Measurements from ENCODE around the gene CCDC47. TPM values are rescaled to one million over a fixed set of nuclear protein-coding genes. Genes with fewer than 3 reads are reported as not detected.

CCDC47 gene
- total RNA-seq, 1 donor from 2014 or later = 56.4 TPM

- H3K27ac Mint-ChIP-seq (ENCODE audit: unreplicated experiment) = peak overlapping the region; percentile 54
Observed at GRCh38 chr17:63819585-63820537, 46.5 kb upstream of the CCDC47 start.

DNA sequence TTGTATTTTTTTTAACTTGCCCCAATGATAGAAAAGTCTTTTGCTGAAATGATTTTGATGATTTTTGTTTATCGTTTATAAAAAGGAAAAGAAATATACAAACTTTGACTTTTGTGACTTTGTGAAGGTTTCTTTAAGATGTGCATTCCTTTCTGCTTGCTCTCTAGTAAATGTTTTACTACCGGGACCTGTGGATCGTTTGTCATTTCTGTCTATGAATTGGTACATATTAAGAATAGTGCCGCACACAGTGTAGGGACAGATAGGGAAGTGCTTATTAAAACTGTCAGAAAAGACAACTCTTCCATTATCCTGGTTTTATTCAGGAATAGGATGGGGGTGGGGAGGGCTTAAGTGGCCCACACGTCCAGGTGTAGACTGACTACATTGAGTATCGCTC lies 45.7 kb upstream of the CCDC47 start:
- Mint-ChIP-seq H3K27ac (ENCODE audit: unreplicated experiment) (peak overlapping the region; percentile 54), H3K9me3 (ENCODE audit: unreplicated experiment) (peaks cover 9% of the 10 kb centered on the region), H3K36me3 (ENCODE audit: unreplicated experiment) (no peaks in the 10 kb centered on the region)

More at GRCh38 chr17:63819585-63820537, 46.5 kb upstream of the CCDC47 start:
- H3K9me3 Mint-ChIP-seq (ENCODE audit: unreplicated experiment) = peaks cover 9% of the 10 kb centered on the region
- peaks cover 2% of the 10 kb centered on the region for H3K4me1 Mint-ChIP-seq (ENCODE audit: low read depth, unreplicated experiment)
- DNase-seq = no peak
- H3K4me3 Mint-ChIP-seq (ENCODE audit: unreplicated experiment) = no peak overlapping the region
- TF ChIP-seq, protein P1, sequence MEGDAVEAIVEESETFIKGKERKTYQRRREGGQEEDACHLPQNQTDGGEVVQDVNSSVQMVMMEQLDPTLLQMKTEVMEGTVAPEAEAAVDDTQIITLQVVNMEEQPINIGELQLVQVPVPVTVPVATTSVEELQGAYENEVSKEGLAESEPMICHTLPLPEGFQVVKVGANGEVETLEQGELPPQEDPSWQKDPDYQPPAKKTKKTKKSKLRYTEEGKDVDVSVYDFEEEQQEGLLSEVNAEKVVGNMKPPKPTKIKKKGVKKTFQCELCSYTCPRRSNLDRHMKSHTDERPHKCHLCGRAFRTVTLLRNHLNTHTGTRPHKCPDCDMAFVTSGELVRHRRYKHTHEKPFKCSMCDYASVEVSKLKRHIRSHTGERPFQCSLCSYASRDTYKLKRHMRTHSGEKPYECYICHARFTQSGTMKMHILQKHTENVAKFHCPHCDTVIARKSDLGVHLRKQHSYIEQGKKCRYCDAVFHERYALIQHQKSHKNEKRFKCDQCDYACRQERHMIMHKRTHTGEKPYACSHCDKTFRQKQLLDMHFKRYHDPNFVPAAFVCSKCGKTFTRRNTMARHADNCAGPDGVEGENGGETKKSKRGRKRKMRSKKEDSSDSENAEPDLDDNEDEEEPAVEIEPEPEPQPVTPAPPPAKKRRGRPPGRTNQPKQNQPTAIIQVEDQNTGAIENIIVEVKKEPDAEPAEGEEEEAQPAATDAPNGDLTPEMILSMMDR (IDR thresholded peaks at IDR 0.05; ENCODE audit: partially characterized antibody, unreplicated experiment) = no peak
- peaks cover 14% of the 10 kb centered on the region for H3K27me3 Mint-ChIP-seq (ENCODE audit: unreplicated experiment)
- H3K36me3 Mint-ChIP-seq (ENCODE audit: unreplicated experiment) = no peaks in the 10 kb centered on the region

GRCh38 chr17:63817736-63818385 lies 44.5 kb upstream of the CCDC47 start:
- Mint-ChIP-seq H3K36me3 (ENCODE audit: unreplicated experiment) (no peaks in the 10 kb centered on the region), H3K27me3 (ENCODE audit: unreplicated experiment) (peaks cover 11% of the 10 kb centered on the region), H3K4me1 (ENCODE audit: low read depth, unreplicated experiment) (peaks cover 2% of the 10 kb centered on the region), H3K9me3 (ENCODE audit: unreplicated experiment) (peaks cover 9% of the 10 kb centered on the region), H3K4me3 (ENCODE audit: unreplicated experiment) (no peak overlapping the region), H3K27ac (ENCODE audit: unreplicated experiment) (peak overlapping the region; percentile 28)
- TF ChIP-seq, protein P1 (IDR thresholded peaks at IDR 0.05; ENCODE audit: partially characterized antibody, unreplicated experiment) = no peak
- no peak for DNase-seq

More for the DNA sequence above, 45.7 kb upstream of the CCDC47 start:
- H3K27me3 Mint-ChIP-seq (ENCODE audit: unreplicated experiment) = peaks cover 14% of the 10 kb centered on the region
- H3K4me1 Mint-ChIP-seq (ENCODE audit: low read depth, unreplicated experiment) = peaks cover 2% of the 10 kb centered on the region
- TF ChIP-seq, protein P1 (IDR thresholded peaks at IDR 0.05; ENCODE audit: partially characterized antibody, unreplicated experiment) = no peak
- H3K4me3 Mint-ChIP-seq (ENCODE audit: unreplicated experiment) = no peak overlapping the region
- DNase-seq = no peak

GRCh38 chr17:63816669-63817068 lies 43.3 kb upstream of the CCDC47 start:
- Mint-ChIP-seq H3K27me3 (ENCODE audit: unreplicated experiment) (peaks cover 9% of the 10 kb centered on the region), H3K4me1 (ENCODE audit: low read depth, unreplicated experiment) (peaks cover 2% of the 10 kb centered on the region), H3K36me3 (ENCODE audit: unreplicated experiment) (no peaks in the 10 kb centered on the region), H3K9me3 (ENCODE audit: unreplicated experiment) (peaks cover 5% of the 10 kb centered on the region), H3K4me3 (ENCODE audit: unreplicated experiment) (no peak overlapping the region), H3K27ac (ENCODE audit: unreplicated experiment) (no peak overlapping the region)
- TF ChIP-seq, protein P1 (IDR thresholded peaks at IDR 0.05; ENCODE audit: partially characterized antibody, unreplicated experiment) = no peak
- no peak for DNase-seq
